K562 (cell line): ENCODE measurements around the gene MKNK2. TPM values are rescaled to one million over a fixed set of nuclear protein-coding genes. Genes with fewer than 3 reads are reported as not detected.
A peak's percentile ranks its signal among the peaks of the same experiment; 100 is the strongest.

Experiments
- CEBPB ChIP-seq: fragments of 450-650 bp; IDR thresholded peaks from 2 replicates; pipeline ENCODE4 v1.6.1; 2016; ENCODE audit warnings: missing genetic modification characterization, missing compliant biosample characterization
- CREB1 ChIP-seq, 2 experiments: sonication (generic) in 1 of 2; formaldehyde crosslinking in 1 of 2; IDR thresholded peaks; 2 replicates each; pipeline versions ENCODE4 v1.6.1 to v1.8.0; 2012 to 2022; ENCODE audit warnings: inconsistent platforms in 1 of 2, mild to moderate bottlenecking in 1 of 2, missing genetic modification reagents in 1 of 2, moderate library complexity in 1 of 2
- EGR1 ChIP-seq: fragments of 450-650 bp; conservative IDR thresholded peaks from 2 replicates; pipeline ENCODE4 v1.6.1; 2017; ENCODE audit warnings: mild to moderate bottlenecking
- FIP1L1 ChIP-seq: fragments of 200-400 bp; formaldehyde crosslinking; IDR thresholded peaks from 2 replicates; pipeline ENCODE4 v1.6.1; 2018; ENCODE audit warnings: mild to moderate bottlenecking, low read depth, low read length; ENCODE audit not compliant: poor library complexity, severe bottlenecking
- JUN ChIP-seq, 2 experiments: sonication (generic) in 1 of 2; formaldehyde crosslinking in 1 of 2; IDR thresholded peaks; 2 replicates each; pipeline versions ENCODE4 v1.6.1 to v1.8.0; 2012 to 2022; ENCODE audit warnings: borderline replicate concordance in 2 of 2, mild to moderate bottlenecking in 2 of 2, improper control_type of control experiment in 1 of 2, low read depth in 1 of 2, low read length in 1 of 2, missing genetic modification reagents in 1 of 2
- L3MBTL2 ChIP-seq: fragments of 450-650 bp; IDR thresholded peaks from 2 replicates; pipeline ENCODE4 v1.6.1; 2016; ENCODE audit warnings: mild to moderate bottlenecking, moderate library complexity
- MBD2 ChIP-seq: sonication (generic); IDR thresholded peaks from 2 replicates; pipeline ENCODE4 v1.6.1; 2016; ENCODE audit warnings: low read depth, borderline replicate concordance
- ZNF212 ChIP-seq: fragments of 450-650 bp; formaldehyde crosslinking; IDR thresholded peaks from 2 replicates; pipeline ENCODE4 v1.4.0; 2020; ENCODE audit warnings: mild to moderate bottlenecking
- ZNF764 ChIP-seq: fragments of 250-450 bp; sonication (Bioruptor Pico); IDR thresholded peaks from 2 replicates; pipeline ENCODE4 v1.4.0; 2020; ENCODE audit warnings: low read depth, mild to moderate bottlenecking, moderate library complexity
- polyA plus RNA-seq, 8 experiments: library from polyadenylated mRNA; depleted of rRNA in 4 of 8; stranded (reverse) in 5 of 8; unstranded in 3 of 8; fragments of >200 nt; fragmentation: Nextera tagmentation in 2 of 8; fragmentation: Illumina TruSeq in 1 of 8; extraction: Ambion mirVana in 2 of 8; extraction: Trizol in 1 of 8; gene quantifications; 2 replicates each; pipeline versions ENCODE4 v1.2.1 to v1.2.3, GENCODE V29; 2011 to 2014; ENCODE audit warnings: inconsistent platforms in 1 of 8, missing spikeins in 1 of 8
- total RNA-seq, 7 experiments: library from RNA; depleted of rRNA in 6 of 7; stranded (reverse); fragments of >200 nt in 6 of 7; fragmentation: Illumina TruSeq in 2 of 7; extraction: Trizol in 2 of 7; gene quantifications; 2 replicates each; pipeline versions ENCODE4 v1.2.1 to v1.2.3, GENCODE V29; 2011 to 2021; ENCODE audit warnings: low replicate concordance in 1 of 7
- TF ChIP-seq, protein P1 (sequence below): fragments of 450-650 bp; conservative IDR thresholded peaks from 2 replicates; pipeline ENCODE4 v1.6.1; 2016; ENCODE audit warnings: missing genetic modification characterization, low read depth, mild to moderate bottlenecking, control low read depth, missing compliant biosample characterization
- TF ChIP-seq, protein P2 (sequence below): fragments of 450-650 bp; IDR thresholded peaks from 2 replicates; pipeline ENCODE4 v1.6.1; 2016; ENCODE audit warnings: low read depth
- TF ChIP-seq, protein P3 (sequence below): conservative IDR thresholded peaks from 2 replicates; pipeline ENCODE4 v1.6.1; 2011; ENCODE audit warnings: low read depth, mild to moderate bottlenecking, low read length; ENCODE audit not compliant: control insufficient read depth
- TF ChIP-seq, protein P4 (sequence below), 2 experiments: fragments of 450-650 bp in 1 of 2; sonication (generic) in 1 of 2; formaldehyde crosslinking; conservative IDR thresholded peaks; 2 replicates each; pipeline versions ENCODE4 v1.4.0 to v1.8.1; 2020 to 2022; ENCODE audit warnings: mild to moderate bottlenecking in 1 of 2, missing genetic modification reagents in 1 of 2

Gene MKNK2
- total and polyA plus RNA-seq, 9 of the 15 experiments (the other 6 are each of a cell fraction or from before 2014, with no cell fraction given) = 5.1 to 191 (median 51.9) TPM

DNA sequence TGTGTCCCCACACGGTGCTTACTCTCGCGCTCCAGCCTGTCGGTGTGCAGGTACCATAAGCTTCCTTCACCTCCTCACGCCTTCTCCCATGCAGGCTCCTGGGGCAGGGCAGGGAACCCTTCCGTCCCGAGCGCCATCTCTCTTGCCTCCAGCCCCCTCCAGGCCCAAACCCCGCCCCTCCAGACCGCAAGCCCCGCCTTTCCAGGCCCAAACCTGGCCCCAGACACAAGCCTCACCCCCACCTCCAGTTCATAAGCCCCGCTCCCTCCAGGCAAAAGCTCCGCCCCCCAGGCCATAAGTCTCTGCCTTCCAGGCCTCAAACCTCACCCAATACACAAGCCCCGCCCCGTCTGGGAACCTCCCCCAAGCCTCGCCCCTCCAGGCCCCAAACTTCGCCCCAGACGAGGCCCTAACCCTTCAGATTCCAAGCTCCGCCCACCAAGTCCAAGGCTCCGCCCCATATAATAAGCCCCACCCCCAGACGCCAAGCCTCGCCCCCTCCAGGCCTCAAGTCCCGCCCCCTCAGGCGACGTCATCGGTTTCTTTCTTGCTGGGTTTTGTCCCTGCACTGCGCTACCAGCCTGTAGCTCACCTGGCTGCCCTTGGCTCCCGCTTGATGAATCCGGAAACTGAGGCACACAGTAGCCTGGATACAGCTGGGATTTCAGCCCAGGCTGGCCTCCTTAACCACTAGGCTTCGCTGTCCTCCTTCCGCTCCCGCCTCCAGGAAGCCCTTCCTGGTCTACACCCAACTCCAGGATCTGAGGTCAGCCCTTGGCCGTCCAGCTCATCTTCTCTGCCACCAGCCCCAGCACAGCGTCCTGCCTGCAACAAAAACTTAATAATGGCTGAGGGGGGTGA is 16.1 kb downstream of the MKNK2 start (continued):
- TF ChIP-seq, protein P1, sequence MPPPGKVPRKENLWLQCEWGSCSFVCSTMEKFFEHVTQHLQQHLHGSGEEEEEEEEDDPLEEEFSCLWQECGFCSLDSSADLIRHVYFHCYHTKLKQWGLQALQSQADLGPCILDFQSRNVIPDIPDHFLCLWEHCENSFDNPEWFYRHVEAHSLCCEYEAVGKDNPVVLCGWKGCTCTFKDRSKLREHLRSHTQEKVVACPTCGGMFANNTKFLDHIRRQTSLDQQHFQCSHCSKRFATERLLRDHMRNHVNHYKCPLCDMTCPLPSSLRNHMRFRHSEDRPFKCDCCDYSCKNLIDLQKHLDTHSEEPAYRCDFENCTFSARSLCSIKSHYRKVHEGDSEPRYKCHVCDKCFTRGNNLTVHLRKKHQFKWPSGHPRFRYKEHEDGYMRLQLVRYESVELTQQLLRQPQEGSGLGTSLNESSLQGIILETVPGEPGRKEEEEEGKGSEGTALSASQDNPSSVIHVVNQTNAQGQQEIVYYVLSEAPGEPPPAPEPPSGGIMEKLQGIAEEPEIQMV (tag) = no peak
- TF ChIP-seq ZNF764 (CRISPR knock-in tag) (no peak), CEBPB (tag) (no peak), FIP1L1 (no peak), JUN (IDR thresholded peaks at IDR 0.05; ENCODE audit: borderline replicate concordance, low read depth, low read length) (no peak), JUN (CRISPR knock-in tag; IDR thresholded peaks at IDR 0.05; ENCODE audit: borderline replicate concordance) (0 out of 2 replicates have a peak, but pooled peaks have one; percentile 57), ZNF212 (CRISPR knock-in tag) (no peak), MBD2 (0 out of 2 replicates have a peak, but pooled peaks have one; percentile 35), CREB1 (IDR thresholded peaks at IDR 0.05) (no peak), CREB1 (CRISPR knock-in tag; IDR thresholded peaks at IDR 0.05) (peak; percentile 70), L3MBTL2 (no peak), EGR1 (peak; percentile 51)
- TF ChIP-seq, protein P2, sequence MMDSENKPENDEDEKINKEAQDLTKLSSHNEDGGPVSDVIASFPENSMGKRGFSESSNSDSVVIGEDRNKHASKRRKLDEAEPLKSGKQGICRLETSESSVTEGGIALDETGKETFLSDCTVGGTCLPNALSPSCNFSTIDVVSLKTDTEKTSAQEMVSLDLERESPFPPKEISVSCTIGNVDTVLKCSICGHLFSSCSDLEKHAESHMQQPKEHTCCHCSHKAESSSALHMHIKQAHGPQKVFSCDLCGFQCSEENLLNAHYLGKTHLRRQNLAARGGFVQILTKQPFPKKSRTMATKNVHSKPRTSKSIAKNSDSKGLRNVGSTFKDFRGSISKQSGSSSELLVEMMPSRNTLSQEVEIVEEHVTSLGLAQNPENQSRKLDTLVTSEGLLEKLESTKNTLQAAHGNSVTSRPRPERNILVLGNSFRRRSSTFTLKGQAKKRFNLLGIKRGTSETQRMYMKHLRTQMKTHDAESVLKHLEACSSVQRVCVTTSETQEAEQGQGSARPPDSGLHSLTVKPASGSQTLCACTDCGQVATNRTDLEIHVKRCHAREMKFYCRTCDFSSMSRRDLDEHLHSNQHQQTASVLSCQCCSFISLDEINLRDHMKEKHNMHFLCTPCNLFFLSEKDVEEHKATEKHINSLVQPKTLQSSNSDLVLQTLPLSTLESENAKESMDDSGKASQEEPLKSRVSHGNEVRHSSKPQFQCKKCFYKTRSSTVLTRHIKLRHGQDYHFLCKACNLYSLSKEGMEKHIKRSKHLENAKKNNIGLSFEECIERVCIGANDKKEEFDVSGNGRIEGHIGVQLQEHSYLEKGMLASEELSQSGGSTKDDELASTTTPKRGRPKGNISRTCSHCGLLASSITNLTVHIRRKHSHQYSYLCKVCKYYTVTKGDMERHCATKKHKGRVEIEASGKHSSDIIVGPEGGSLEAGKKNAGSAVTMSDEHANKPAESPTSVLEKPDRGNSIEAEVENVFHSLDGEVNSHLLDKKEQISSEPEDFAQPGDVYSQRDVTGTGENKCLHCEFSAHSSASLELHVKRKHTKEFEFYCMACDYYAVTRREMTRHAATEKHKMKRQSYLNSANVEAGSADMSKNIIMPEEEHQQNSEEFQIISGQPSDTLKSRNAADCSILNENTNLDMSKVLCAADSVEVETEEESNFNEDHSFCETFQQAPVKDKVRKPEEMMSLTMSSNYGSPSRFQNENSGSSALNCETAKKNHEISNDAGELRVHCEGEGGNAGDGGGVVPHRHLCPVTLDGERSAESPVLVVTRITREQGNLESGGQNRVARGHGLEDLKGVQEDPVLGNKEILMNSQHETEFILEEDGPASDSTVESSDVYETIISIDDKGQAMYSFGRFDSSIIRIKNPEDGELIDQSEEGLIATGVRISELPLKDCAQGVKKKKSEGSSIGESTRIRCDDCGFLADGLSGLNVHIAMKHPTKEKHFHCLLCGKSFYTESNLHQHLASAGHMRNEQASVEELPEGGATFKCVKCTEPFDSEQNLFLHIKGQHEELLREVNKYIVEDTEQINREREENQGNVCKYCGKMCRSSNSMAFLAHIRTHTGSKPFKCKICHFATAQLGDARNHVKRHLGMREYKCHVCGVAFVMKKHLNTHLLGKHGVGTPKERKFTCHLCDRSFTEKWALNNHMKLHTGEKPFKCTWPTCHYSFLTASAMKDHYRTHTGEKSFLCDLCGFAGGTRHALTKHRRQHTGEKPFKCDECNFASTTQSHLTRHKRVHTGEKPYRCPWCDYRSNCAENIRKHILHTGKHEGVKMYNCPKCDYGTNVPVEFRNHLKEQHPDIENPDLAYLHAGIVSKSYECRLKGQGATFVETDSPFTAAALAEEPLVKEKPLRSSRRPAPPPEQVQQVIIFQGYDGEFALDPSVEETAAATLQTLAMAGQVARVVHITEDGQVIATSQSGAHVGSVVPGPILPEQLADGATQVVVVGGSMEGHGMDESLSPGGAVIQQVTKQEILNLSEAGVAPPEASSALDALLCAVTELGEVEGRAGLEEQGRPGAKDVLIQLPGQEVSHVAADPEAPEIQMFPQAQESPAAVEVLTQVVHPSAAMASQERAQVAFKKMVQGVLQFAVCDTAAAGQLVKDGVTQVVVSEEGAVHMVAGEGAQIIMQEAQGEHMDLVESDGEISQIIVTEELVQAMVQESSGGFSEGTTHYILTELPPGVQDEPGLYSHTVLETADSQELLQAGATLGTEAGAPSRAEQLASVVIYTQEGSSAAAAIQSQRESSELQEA = no peak
- TF ChIP-seq, protein P3, sequence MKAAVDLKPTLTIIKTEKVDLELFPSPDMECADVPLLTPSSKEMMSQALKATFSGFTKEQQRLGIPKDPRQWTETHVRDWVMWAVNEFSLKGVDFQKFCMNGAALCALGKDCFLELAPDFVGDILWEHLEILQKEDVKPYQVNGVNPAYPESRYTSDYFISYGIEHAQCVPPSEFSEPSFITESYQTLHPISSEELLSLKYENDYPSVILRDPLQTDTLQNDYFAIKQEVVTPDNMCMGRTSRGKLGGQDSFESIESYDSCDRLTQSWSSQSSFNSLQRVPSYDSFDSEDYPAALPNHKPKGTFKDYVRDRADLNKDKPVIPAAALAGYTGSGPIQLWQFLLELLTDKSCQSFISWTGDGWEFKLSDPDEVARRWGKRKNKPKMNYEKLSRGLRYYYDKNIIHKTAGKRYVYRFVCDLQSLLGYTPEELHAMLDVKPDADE = no peak; the same call in 1 of the 2 replicates
- TF ChIP-seq, protein P4, sequence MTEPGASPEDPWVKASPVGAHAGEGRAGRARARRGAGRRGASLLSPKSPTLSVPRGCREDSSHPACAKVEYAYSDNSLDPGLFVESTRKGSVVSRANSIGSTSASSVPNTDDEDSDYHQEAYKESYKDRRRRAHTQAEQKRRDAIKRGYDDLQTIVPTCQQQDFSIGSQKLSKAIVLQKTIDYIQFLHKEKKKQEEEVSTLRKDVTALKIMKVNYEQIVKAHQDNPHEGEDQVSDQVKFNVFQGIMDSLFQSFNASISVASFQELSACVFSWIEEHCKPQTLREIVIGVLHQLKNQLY (CRISPR knock-in tag; conservative IDR thresholded peaks at IDR 0.05) = no peak
